ENCODE results near the gene CD63. TPM values are rescaled to one million over a fixed set of nuclear protein-coding genes. Genes with fewer than 3 reads are reported as not detected.
"Not testable (repeated sequence)": the region's sequence is repeated elsewhere in the genome, so short reads cannot be mapped to it uniquely, and the experiment has no call there.

Gene CD63, protein sequence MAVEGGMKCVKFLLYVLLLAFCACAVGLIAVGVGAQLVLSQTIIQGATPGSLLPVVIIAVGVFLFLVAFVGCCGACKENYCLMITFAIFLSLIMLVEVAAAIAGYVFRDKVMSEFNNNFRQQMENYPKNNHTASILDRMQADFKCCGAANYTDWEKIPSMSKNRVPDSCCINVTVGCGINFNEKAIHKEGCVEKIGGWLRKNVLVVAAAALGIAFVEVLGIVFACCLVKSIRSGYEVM
- 1,074 and 1,218 TPM in 2 replicates for total RNA-seq (2014; rRNA removed; shearing (Covaris generic))

DNA sequence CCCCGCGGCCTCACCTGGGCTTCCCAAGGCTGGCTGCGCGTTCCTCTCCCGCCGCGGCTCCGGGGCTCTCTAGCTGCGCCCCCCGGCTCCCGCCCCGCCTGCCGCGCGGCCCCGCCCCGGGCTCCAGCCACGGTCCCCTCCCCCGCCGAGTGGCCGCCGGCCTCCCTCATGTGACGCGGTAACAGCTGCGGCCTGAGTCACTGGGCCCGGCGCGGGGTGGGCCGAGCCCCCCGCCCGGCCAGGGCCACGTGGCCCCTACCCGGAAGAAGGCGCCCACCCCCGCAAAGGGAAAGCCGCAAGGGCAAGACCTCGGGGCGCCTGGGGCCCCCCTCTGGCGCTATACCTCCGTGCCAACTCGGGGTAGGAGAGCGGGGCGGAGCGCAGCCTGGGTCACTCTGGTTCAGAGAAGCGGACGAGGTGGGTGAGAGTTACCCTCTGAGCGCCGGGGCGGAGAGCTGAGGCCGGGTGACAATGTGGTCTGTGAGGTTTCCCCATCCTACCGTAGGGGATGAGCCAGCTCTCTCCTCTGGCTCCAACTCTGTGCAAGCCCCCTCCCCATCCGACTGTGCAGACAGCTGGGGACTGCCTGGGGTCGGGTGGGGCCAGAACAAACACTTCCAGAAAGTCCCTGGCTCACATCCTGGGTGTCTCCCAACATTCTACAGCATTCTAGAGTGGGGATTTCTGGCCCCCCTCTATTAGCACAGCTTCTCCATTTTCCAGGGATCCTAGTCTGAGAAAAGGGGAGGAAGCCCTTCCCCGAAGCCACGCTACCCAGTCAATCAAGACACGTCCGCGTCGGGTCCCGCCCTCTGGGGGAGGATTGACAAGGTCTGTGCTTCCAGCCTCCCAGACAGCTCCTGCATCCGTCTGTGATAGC is at the start of gene CD63:
CD63 (minus strand) TSS at position 71 of the 880 bp plus-strand sequence. CDS start 668 bp downstream, outside the sequence.
- peak; percentile 95 for DNase-seq (ENCODE audit: low read depth)

DNA sequence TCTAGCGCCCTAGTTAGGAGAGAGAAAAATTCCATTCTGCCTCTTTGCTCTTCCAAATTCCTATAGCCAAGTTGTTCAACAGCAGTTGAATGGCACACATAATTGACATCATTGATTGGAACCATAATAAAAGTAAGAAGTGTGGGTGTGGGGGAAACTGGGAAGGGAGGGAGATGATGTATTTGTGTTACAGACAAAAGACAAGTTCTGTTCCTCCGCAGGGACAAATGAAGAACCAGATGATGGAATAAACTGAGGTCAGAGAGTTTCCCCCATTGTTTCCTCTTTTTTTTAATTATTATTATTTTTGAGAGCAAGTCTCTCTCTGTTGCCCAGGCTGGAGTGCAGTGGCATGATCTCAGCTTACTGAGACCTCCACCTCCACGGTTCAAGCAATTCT is 49.0 kb upstream of the CD63 start:
- DNase-seq (ENCODE audit: low read depth), result no peak

DNA sequence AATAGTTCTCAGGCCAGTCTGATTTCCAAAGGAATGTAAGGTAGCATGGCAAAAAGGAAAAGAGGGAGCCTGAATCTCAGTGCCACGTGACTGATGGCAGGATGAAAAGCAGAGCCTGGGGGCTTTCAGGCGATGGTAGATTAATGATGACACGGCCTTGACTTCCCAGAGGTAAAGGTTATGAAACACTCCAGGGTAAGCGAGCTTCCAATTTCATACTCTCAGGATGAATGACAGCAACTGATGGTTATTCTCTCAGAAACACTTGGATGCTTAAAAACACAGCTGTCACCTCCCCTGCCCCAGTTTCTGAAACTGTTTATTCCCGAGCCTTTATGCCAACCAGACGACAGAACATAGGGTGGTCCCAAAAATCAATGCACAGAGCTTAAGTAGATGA is 42.9 kb upstream of the CD63 start:
- no peak for DNase-seq (ENCODE audit: low read depth)

DNA sequence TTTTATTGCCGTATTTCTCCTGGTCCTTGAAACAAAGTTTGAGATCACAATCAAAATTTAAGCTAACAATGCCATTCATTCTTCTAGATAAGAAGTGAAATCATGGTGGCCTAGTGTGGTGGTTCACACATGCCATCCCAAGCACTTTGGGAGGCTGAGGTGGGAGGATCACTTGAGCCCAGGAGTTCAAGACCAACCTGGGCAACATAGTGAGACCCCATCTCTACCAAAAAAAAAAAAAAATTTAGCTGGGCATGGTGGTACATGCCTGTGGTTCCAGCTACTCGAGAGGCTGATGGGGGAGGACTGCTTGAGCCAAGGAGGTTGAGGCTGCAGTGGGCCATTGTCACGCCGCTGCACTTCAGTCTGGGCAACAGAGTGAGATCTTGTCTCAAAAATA is 38.3 kb upstream of the CD63 start:
- no peak for DNase-seq (ENCODE audit: low read depth)

DNA sequence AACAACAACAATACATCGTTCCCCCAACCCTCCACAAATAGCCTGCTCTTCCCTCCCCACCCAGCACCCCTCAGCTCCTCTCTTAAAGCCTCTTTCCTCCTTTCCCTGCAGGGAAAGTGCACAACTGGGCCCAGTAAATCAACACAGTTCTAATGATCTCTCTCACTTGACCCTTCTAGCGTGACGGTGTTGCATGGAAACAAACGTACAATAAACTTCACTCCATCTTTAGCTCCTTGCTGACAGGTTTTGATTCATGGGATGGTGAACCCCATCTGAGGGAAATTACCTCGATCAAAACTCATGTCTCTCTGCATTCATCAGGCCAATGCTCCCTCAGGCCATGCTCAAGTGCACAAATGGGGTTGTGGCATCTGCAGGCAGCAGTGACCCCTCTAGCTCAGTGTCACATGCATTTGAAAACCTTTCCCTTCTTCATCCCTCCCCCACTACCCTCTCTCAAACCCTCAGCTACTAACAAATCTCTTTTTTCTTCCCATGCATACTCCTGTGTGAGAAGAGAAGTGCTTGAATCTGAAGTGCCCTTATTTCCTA is 37.0 kb upstream of the CD63 start:
- DNase-seq (ENCODE audit: low read depth), result no peak

DNA sequence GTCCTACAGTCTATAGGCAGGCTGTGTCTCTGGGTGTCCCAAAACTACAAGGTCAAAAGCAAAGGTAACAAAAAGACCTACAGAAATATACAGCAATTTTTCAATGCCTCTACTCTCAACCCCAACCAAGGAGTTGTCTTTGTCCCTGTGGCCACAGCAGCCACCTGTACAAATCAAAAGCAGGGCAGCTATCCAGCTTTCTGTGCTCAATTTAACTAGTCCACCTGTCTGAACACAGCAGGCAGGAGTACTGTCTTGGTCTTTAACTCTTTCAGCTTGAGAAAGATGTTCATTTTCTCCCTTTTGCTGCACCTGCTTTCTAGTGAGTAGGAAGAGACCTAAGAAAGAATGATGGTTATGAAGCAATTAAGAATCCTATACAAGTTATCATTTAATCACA is 33.8 kb upstream of the CD63 start:
- no peak for DNase-seq (ENCODE audit: low read depth)

DNA sequence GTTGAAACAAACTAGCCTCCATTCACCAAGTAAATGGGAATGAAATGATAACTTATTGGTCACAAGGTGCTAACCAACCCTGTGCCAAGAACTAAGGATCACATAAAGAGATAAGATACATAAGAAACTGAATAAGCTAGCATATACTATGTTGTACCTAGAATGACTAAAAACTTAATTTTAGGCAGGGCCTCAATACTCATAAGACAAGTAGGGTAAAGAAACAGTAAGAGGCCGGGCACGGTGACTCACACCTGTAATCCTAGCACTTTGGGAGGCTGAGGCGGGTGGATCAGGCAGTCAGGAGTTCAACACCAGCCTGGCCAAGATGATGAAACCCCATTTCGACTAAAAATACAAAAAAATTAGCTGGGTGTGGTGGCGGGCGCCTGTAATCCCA is 31.9 kb upstream of the CD63 start:
- no peak for DNase-seq (ENCODE audit: low read depth)

DNA sequence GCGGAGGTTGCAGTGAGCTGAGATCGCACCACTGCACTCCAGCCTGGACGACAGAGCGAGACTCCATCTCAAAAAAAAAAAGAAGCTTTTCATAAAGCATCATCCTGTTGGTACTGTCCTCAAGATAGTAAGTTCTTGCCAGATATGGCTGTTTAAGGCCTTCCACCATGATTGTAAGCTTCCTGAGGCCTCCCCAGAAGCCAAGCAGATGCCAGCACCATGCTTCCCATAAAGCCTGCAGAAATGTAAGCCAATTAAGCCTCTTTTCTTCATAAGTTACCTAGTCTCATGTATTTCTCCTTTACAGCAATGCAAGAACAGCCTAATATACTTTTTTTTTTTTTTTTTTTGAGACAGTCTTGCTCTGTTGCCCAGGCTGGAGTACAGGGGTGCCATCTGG is 29.8 kb upstream of the CD63 start:
- DNase-seq (ENCODE audit: low read depth), result not testable (repeated sequence)

DNA sequence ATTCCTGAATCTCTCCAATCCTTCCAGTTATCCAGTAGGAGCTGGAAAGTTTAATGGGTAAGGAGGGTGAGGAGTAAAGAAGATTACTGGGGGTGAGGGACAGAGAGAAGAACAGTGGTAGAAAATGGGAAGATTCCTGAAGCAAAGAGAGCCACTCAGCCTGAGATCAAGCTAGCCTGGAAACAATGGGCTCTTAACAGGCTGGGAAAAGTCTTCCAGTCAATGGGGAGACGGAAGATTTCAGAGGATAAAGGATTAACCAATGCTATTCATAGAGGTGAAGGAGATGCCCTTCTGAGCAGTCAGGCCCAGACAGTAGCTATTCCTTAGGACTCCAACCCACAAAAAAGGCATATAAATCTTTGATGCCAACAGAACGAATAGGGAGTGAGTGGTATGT is 28.9 kb upstream of the CD63 start:
- DNase-seq (ENCODE audit: low read depth), result no peak

DNA sequence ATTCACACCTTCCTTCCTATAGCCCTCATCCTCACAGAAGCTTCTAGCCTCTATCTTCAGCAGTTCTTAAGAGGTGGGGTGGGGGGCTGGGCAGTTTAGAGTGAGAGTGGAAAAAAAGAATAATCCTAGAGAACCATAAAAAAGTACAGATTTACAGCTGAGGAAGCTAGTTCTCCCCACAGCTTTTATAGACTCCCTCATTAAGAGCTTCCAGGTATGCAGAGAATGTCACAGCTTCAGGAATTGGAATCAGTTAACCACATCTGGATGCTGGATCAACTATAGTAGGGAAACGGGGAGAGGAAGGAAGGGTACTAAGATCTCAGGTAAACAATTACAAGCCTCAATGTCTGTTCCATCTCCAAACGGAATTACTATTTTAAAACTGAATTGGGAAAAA is 26.4 kb upstream of the CD63 start:
- DNase-seq (ENCODE audit: low read depth), result no peak

DNA sequence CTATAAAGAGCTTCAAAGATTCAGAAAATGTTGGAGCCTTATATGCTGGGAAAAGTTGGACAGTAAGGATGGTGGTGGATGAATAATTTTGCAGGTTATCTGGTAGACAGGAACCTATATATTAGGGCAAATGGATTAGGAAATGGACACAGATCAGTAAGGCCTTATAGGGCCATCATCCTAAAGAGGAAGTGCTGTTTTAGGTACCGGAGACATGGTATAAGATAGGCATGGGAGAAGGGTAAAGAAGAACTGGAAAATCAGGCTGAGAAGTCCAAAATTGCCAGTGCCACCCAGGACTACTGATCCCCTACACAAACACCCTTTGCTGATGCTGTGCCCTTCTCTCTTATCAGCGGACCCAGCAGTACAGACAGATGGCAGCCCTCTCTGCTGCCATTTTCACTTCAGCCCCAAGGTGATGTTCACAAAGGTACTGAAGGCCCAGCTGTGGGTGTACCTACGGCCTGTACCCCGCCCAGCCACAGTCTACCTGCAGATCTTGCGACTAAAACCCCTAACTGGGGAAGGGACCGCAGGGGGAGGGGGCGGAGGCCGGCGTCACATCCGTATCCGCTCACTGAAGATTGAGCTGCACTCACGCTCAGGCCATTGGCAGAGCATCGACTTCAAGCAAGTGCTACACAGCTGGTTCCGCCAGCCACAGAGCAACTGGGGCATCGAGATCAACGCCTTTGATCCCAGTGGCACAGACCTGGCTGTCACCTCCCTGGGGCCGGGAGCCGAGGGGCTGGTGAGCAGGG is 19.6 kb upstream of the CD63 start:
- no peak for DNase-seq (ENCODE audit: low read depth)

DNA sequence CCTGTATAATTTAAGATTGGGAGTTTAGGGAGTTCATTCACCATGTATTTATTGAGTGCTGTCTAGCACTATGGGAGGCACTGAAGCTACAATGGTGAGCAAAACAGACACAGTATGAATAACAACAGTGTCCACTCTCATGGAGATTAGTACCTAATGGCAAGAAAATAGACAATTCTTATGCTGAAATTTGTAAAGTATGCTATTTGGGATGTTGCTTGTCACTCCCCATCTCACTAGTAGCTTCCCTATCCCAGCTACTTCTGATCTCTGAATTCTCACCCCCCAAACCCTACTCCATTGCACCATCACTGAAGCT is 18.1 kb upstream of the CD63 start:
- DNase-seq (ENCODE audit: low read depth), result no peak

DNA sequence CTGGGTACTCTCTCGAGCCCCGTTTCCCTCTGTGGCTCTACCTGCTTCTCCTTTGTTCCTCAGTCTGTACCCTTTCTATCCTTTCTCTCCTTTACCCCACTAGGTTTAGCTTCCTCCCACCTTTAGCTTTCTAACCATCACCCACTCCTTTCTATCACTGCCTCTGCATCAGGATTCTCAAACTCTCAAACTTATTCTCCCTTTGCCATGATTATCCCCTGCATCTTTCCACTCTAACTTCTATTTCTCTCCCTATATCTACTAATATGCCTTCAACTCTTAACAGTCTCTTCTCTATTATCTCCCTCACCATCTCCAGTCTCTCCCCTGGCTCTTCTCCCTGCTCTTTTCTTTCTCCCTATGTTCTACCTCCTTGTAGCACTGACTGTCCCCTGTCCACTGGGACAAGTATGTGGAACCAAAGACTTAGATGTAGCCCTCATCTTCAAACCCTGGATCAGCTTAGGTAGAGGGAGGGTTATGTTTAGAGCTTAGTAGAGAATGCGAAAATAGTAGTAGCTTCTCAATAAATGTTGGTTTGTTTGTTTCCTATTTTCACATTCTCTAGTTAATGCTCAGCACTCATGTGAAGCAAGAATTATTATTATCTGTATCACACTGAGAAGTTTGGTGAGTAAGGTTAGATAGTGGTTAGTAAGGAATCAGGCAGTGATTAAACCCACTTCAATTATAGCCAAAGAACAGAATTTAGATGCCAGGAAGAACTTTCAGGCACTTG is 17.5 kb upstream of the CD63 start:
- DNase-seq (ENCODE audit: low read depth), result no peak

DNA sequence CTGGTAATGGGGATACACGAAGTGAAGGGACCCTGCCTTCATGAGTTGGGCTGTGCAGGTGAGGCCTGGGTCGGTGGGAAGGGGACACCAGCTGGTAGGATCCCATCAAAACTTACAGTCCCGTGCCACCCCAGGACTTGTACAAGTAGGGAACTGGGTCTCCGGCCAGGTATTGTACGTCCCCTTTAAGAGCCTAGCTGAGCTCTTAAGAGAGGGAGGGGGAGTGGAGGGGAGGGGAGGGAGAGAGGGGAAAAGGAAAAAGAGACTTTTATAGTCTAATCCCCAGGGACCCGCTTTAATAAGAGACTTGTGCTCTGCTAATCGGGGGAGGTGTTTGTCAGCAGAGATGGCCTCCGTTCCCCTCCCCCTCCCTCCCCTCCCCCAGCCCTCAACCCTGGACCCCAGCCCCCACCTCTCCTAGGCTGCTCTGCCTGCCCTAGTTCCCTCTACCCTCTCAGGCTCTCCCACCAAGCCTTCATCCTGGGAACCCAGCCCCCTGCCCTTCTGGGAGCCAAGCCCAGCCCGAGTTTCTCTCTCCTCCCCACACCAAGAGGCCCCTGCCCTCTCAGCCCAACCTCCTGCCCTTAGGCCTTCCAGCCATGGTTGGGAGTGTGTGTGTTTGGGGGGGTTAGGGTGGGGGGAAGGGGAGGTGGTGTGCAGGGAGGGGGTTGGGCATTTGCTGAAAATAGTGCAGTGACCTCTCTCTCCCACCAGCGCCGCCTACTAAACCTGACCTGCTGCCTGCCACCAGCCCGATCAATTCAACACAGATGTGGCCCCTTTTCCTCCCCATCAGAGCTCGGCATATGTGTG is 16.8 kb upstream of the CD63 start:
- DNase-seq (ENCODE audit: low read depth), result no peak

DNA sequence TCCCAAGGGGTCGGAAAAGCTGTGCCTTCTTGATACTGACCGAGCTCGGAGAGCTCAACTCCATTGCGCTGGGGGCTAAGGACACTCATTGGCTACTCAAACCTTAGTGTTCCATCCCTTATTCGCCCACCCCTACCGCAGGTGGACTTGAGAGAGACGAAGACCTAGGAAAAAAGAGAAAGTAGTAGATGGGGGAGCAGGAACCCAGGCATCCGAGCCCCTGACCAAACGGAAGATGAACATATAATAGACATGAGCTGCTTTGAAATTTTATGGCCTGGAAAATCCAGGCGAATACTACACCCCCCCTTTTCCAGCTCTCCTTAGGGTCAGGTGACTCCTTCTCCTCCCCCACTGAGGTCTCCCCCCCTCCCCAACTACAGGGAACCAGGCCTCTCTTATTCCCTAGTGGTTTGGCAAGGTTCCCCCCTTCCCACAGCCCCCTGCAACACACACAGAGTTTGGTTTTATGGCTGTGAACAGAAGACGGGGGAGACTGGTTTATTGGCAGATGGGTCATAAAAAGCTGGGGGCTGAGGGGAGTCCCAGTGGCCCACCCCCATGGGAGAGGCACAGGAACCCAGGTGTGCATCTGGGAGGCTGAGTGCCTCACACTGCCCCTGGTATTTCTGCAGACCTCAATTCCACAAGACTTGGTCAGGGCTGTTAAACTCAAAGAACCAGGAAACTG is 15.7 kb upstream of the CD63 start:
- no peak for DNase-seq (ENCODE audit: low read depth)

DNA sequence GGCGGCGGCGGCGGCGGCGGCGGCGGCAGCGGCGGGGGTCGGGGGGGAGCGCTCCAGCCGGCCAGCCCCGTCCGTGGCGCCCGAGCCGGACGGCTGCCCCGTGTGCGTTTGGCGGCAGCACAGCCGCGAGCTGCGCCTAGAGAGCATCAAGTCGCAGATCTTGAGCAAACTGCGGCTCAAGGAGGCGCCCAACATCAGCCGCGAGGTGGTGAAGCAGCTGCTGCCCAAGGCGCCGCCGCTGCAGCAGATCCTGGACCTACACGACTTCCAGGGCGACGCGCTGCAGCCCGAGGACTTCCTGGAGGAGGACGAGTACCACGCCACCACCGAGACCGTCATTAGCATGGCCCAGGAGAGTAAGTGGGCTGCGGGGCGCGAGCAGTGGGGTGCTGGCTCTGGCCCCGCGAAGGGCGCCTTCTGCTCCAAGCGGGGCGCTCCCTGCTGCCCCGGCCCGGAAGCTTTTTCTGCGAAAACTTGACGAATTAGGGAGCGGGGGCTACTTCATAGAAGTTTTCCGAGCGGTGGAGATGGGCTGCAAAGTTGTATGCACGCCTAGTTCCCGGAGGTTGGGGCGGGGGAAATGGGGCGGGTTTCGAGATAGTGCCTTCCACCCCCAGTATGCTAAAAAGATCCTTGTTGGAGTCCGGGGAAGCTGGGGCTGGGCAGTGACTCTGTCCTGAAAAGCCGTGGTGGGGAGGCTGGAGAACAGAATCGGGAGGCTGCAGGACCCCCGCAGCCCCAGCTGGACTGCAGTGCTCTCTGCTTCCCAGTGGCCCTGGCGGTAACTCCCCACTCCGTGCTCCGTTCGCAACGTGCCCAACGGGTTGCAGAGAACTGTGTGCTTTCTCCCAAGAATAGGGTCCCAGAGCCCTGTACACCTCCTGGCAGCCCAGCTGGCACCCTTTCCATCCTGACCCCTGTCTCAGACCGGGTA is 14.9 kb upstream of the CD63 start:
- DNase-seq (ENCODE audit: low read depth), result peak; percentile 70

DNA sequence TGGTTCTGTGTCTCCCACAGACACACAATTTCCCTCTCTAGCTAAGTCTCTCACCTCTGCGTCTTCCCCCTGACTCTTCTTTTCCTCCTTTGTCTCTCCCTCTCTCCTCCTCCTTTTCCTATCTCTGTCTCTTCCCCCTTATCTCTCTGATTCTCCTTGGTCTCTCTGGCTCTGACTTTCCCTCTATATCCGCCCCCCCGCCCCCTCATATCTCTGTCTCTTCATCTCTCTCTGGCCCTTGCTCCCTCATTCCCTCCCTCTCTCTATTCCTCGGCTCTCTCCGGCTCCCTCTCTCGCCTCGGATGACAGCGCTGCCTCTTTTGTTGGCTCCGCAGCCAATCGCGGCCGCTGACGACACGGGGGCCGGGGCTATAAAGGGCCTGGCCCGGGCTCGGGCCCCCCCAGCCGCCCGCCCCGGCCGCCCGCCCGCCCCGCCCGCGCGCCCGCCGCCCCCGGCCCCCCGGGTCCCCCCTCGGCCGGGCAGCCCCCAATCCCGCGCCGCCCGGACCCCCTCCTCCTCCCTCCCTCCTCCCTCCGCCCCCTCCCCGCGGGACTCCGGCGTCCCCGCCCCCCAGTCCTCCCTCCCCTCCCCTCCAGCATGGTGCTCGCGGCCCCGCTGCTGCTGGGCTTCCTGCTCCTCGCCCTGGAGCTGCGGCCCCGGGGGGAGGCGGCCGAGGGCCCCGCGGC is 14.1 kb upstream of the CD63 start, which contains the start of gene GDF11:
GDF11 (plus strand) TSS at position 404 of the 687 bp plus-strand sequence; CDS start at position 599, 195 bp downstream.
- peak; percentile 78 for DNase-seq (ENCODE audit: low read depth)

All from M059J (cell line).